Measurements from ENCODE around the gene SEC63. TPM values are rescaled to one million over a fixed set of nuclear protein-coding genes. Genes with fewer than 3 reads are reported as not detected.

Gene SEC63
- total RNA-seq, 1 experiment from 2014 or later, result 86.2 TPM

- Histone ChIP-seq H3K56ac (ENCODE audit: insufficient read length, low read depth, low read length) (no peak overlapping the region), H3K14ac (ENCODE audit: insufficient read depth, low read length) (no peak overlapping the region), H3K4ac (ENCODE audit: low read depth, low read length) (no peak overlapping the region), H2BK20ac (ENCODE audit: low read depth, low read length, poor library complexity, severe bottlenecking) (no peak overlapping the region), H3K79me2 (ENCODE audit: insufficient read depth, low read length) (peaks cover 15% of the 10 kb centered on the region; the same call in 1 of the 2 replicates), H2BK15ac (ENCODE audit: low read depth, low read length) (no peak overlapping the region), H4K5ac (ENCODE audit: insufficient read length, low read depth, low read length) (no peak overlapping the region), H4K91ac (ENCODE audit: insufficient read length, low read depth, low read length) (no peak overlapping the region), H3K4me1 (ENCODE audit: insufficient read depth, low read length) (no peaks in the 10 kb centered on the region), H3K4me2 (ENCODE audit: insufficient read depth, insufficient read length, low read length) (no peak overlapping the region), H3K23me2 (ENCODE audit: insufficient read length, low read depth, low read length, poor library complexity, severe bottlenecking) (no peaks in the 10 kb centered on the region), H2AK5ac (ENCODE audit: insufficient read length, low read length) (no peak overlapping the region), H2BK5ac (ENCODE audit: insufficient read length, low read length) (no peak overlapping the region), H3K27ac (ENCODE audit: insufficient read length, low read depth, low read length) (no peak overlapping the region), H3K9me3 (ENCODE audit: control insufficient read depth, low read depth, low read length) (peaks cover 8% of the 10 kb centered on the region), H3T11ph (ENCODE audit: low read length) (no peak overlapping the region), H2BK120ac (ENCODE audit: low read depth, low read length, poor library complexity, severe bottlenecking) (no peak overlapping the region), H3K23ac (ENCODE audit: insufficient read length, low read depth, low read length) (no peak overlapping the region), H3K9ac (ENCODE audit: extremely low read depth, insufficient read length, low read length) (no peak overlapping the region), H2AFZ (ENCODE audit: low read length) (no peak overlapping the region), H4K8ac (replicated peaks; ENCODE audit: insufficient read length, low read depth, low read length) (no peak overlapping the region), H4K20me1 (ENCODE audit: control insufficient read depth, insufficient read depth, insufficient read length) (no peaks in the 10 kb centered on the region), H3K79me1 (ENCODE audit: insufficient read depth, low read depth, low read length, poor library complexity, severe bottlenecking) (peaks cover 4% of the 10 kb centered on the region), H3K18ac (ENCODE audit: insufficient read length, low read depth, low read length) (no peak overlapping the region), H2BK12ac (ENCODE audit: insufficient read length, low read depth, low read length) (no peak overlapping the region), H3K27me3 (ENCODE audit: insufficient read depth, low read length) (no peaks in the 10 kb centered on the region)
- no peak for DNase-seq
- Mint-ChIP-seq H3K27me3 (ENCODE audit: low read depth) (no peaks in the 10 kb centered on the region; the same call in 1 of the 2 replicates), H3K4me1 (no peaks in the 10 kb centered on the region), H3K9me3 (peaks cover 34 to 65% of the 10 kb centered on the region in 2 experiments), H3K4me3 (no peak overlapping the region), H3K27ac (no peak overlapping the region), H3K36me3 (ENCODE audit: insufficient read depth in 1 of 3, low read depth in 3 of 3) (peaks cover 64 to 74% (median 69%) of the 10 kb centered on the region in 3 experiments)
- WGBS (ENCODE audit: extremely low coverage, insufficient read length, low lambda C conversion rate), result no CpG with 5 or more reads among the region's 3 CpGs
- TF ChIP-seq CTCF (conservative IDR thresholded peaks at IDR 0.05), result no peak
These were observed 26.1 kb downstream of the SEC63 start for GRCh38 chr6:107931894-107932293.

Data from H9 (cell line).